GM12878 (cell line): ENCODE measurements around the gene EPHA5. TPM values are rescaled to one million over a fixed set of nuclear protein-coding genes. Genes with fewer than 3 reads are reported as not detected.

Experiments
- ATAC-seq: fragments of 200-7000 bp; cut with Tn5 transposase; 3 replicates; pipeline ENCODE4 v1.9.1; 2020; ENCODE audit warnings: mild to moderate bottlenecking, moderate library complexity
- BruUV-seq: library from RNA; stranded (reverse); fragments of 400-500 nt; replicated peaks from 2 replicates; lab custom pipeline; 2021; lab: Mats Ljungman, UMichigan
- CTCF ChIA-PET: fragments of 300-600 bp; sonication (Branson Sonifier 250); formaldehyde crosslinking; extraction: SDS; loops from one replicate; lab custom pipeline; 2021; ENCODE audit warnings: inconsistent platforms; lab: Yijun Ruan, JAX
- POLR2A ChIA-PET: fragments of 350-600 bp; formaldehyde crosslinking; extraction: SDS; loops from one replicate; lab custom pipeline; 2021; ENCODE audit warnings: inconsistent platforms; lab: Charles Lee
- RAD21 ChIA-PET: fragments of 300-600 bp; sonication (Branson Sonifier 250); formaldehyde crosslinking; loops from one replicate; lab custom pipeline; 2023; ENCODE audit warnings: antibody characterized with exemption; ENCODE audit not compliant: unreplicated experiment; lab: Charles Lee
- SMC1A ChIA-PET: fragments of 300-600 bp; sonication (Branson Sonifier 250); formaldehyde crosslinking; loops from one replicate; lab custom pipeline; 2023; ENCODE audit not compliant: unreplicated experiment, uncharacterized antibody; lab: Charles Lee
- DNase-seq: peaks from one replicate; pipeline ENCODE4 v3.0.0-alpha.2; 2011; ENCODE audit warnings: low read depth, low spot score
- FAIRE-seq: peaks from 3 replicates; lab custom pipeline; 2011; peaks lifted over from hg19 to GRCh38; lab: Jason Lieb, UNC
- H2AFZ ChIP-seq: 2 replicates; pipeline ENCODE4 v1.6.0; 2011; ENCODE audit warnings: low read depth, low read length, control low read depth; ENCODE audit not compliant: control insufficient read depth
- H3K27ac ChIP-seq: 2 replicates; pipeline ENCODE4 v1.5.1; 2011; ENCODE audit warnings: control low read depth; ENCODE audit not compliant: control insufficient read depth, insufficient read depth
- H3K27me3 ChIP-seq, 2 experiments: replicated peaks in 1 of 2; 2 replicates each; pipeline versions ENCODE4 v1.6.0 to v1.6.1; 2011; ENCODE audit warnings: low read length in 1 of 2; ENCODE audit not compliant: control insufficient read depth in 2 of 2, insufficient read depth in 2 of 2
- H3K36me3 ChIP-seq, 2 experiments: 2 replicates each; pipeline ENCODE4 v1.5.1; 2011; ENCODE audit warnings: low read length in 1 of 2; ENCODE audit not compliant: control insufficient read depth in 2 of 2, insufficient read depth in 2 of 2
- H3K4me1 ChIP-seq: 2 replicates; pipeline ENCODE4 v1.6.1; 2011; ENCODE audit warnings: mild to moderate bottlenecking, low read length, moderate library complexity, mixed read lengths; ENCODE audit not compliant: control insufficient read depth, insufficient read depth
- H3K4me2 ChIP-seq: 2 replicates; pipeline ENCODE4 v1.6.0; 2011; ENCODE audit warnings: control low read depth; ENCODE audit not compliant: control insufficient read depth, insufficient read depth
- H3K4me3 ChIP-seq: fragments of 200-600 bp; sonication (generic); 2 replicates; pipeline ENCODE4 v1.5.1; 2016
- H3K79me2 ChIP-seq: 2 replicates; pipeline ENCODE4 v1.6.0; 2011; ENCODE audit warnings: low read length; ENCODE audit not compliant: control insufficient read depth, insufficient read depth
- H3K9ac ChIP-seq: 2 replicates; pipeline ENCODE4 v1.8.0; 2011; ENCODE audit warnings: low read length, control low read depth, mixed read lengths; ENCODE audit not compliant: control insufficient read depth, insufficient read depth
- H3K9me3 ChIP-seq: replicated peaks from 3 replicates; pipeline ENCODE4 v1.5.1; 2011; ENCODE audit warnings: mild to moderate bottlenecking, low read length; ENCODE audit not compliant: control insufficient read depth, insufficient read depth
- H4K20me1 ChIP-seq: 2 replicates; pipeline ENCODE4 v1.6.0; 2011; ENCODE audit not compliant: control insufficient read depth, insufficient read depth
- BRCA1 ChIP-seq: IDR thresholded peaks from 2 replicates; pipeline ENCODE4 v1.6.1; 2011; ENCODE audit warnings: low read depth, low read length, improper control_type of control experiment
- EED ChIP-seq: sonication (generic); IDR thresholded peaks from 2 replicates; pipeline ENCODE4 v1.6.1; 2016; ENCODE audit warnings: antibody characterized with exemption, low read depth
- EP300 ChIP-seq, 2 experiments: fragments of 150-350 bp in 1 of 2; IDR thresholded peaks; 2 replicates each; pipeline ENCODE4 v1.6.1; 2011 to 2012; ENCODE audit warnings: low read depth in 2 of 2, low read length in 2 of 2, borderline replicate concordance in 1 of 2, improper control_type of control experiment in 1 of 2, inconsistent platforms in 1 of 2; ENCODE audit not compliant: control insufficient read depth in 1 of 2
- FOS ChIP-seq: IDR thresholded peaks from 3 replicates; pipeline ENCODE4 v1.6.1; 2011; ENCODE audit warnings: borderline replicate concordance; ENCODE audit not compliant: insufficient read length; ENCODE audit errors: extremely low read depth
- IRF5 ChIP-seq: fragments of 450-650 bp; IDR thresholded peaks from 2 replicates; pipeline ENCODE4 v1.6.1; 2017; ENCODE audit warnings: borderline replicate concordance
- JUNB ChIP-seq: IDR thresholded peaks from 2 replicates; pipeline ENCODE4 v1.6.1; 2016; ENCODE audit warnings: antibody characterized with exemption, mild to moderate bottlenecking
- NBN ChIP-seq: fragments of 450-650 bp; IDR thresholded peaks from 2 replicates; pipeline ENCODE4 v1.6.1; 2016
- NRF1 ChIP-seq: conservative IDR thresholded peaks from 2 replicates; pipeline ENCODE4 v1.6.1; 2011; ENCODE audit warnings: mild to moderate bottlenecking, low read depth, low read length, improper control_type of control experiment
- POU2F2 ChIP-seq: IDR thresholded peaks from 3 replicates; pipeline ENCODE4 v1.6.1; 2011; ENCODE audit warnings: low read depth, mild to moderate bottlenecking, low read length, borderline replicate concordance
- SREBF2 ChIP-seq: IDR thresholded peaks from 2 replicates; pipeline ENCODE4 v1.6.1; 2012; ENCODE audit warnings: mild to moderate bottlenecking, low read length
- STAT3 ChIP-seq: IDR thresholded peaks from 2 replicates; pipeline ENCODE4 v1.6.1; 2011; ENCODE audit warnings: low read depth, low read length, improper control_type of control experiment
- TAF1 ChIP-seq: IDR thresholded peaks from 2 replicates; pipeline ENCODE4 v1.6.1; 2011; ENCODE audit warnings: mild to moderate bottlenecking, low read depth, low read length, borderline replicate concordance
- TBL1XR1 ChIP-seq: IDR thresholded peaks from 2 replicates; pipeline ENCODE4 v1.6.1; 2012; ENCODE audit warnings: low read depth, low read length, improper control_type of control experiment
- YY1 ChIP-seq: IDR thresholded peaks from 2 replicates; pipeline ENCODE4 v1.6.1; 2011; ENCODE audit warnings: low read depth, mild to moderate bottlenecking, low read length
- ZBTB11 ChIP-seq: fragments of 450-650 bp; formaldehyde crosslinking; IDR thresholded peaks from 2 replicates; pipeline ENCODE4 v1.5.0; 2022; ENCODE audit warnings: mild to moderate bottlenecking, missing genetic modification characterization
- ZNF274 ChIP-seq: IDR thresholded peaks from one replicate; pipeline ENCODE4 v1.8.0; 2011; ENCODE audit not compliant: insufficient read length, insufficient read depth
- WGBS: methylation state at CpG from one replicate; pipeline ENCODE4 v1.1.6; 2016; ENCODE audit warnings: low lambda C conversion rate; ENCODE audit not compliant: insufficient replicate concordance, insufficient coverage; ENCODE audit errors: missing lambda C conversion rate; 5-methylcytosine and 5-hydroxymethylcytosine counted together
- in situ Hi-C: fragments of 300-500 bp; cut with MboI; formaldehyde crosslinking; loops from 9 replicates; pipeline ENCODE4 v1.14.3; 2018; ENCODE audit warnings: mixed read lengths
- intact Hi-C: fragments of 100-400 bp; cut with micrococcal nuclease; formaldehyde crosslinking; loops from one replicate; pipeline ENCODE4 v1.14.2; 2022; ENCODE audit not compliant: unreplicated experiment
- polyA plus RNA-seq, 11 experiments: library from polyadenylated mRNA; depleted of rRNA in 4 of 11; unstranded in 6 of 11; stranded (reverse) in 5 of 11; fragments of >200 nt; fragmentation: Nextera tagmentation in 4 of 11; fragmentation: Illumina TruSeq in 1 of 11; extraction: Ambion mirVana in 4 of 11; extraction: Trizol in 1 of 11; gene quantifications; 1 replicate in 1 of 11; 2 replicates in 10 of 11; pipeline versions ENCODE4 v1.2.1 to v1.2.3, GENCODE V29; 2011 to 2016; ENCODE audit warnings: inconsistent platforms in 2 of 11, missing spikeins in 2 of 11, low read depth in 1 of 11
- total RNA-seq, 4 experiments: library from RNA; depleted of rRNA in 3 of 4; stranded (reverse); fragments of >200 nt in 3 of 4; fragmentation: Illumina TruSeq in 1 of 4; extraction: Trizol in 1 of 4; gene quantifications; 2 replicates each; pipeline versions ENCODE4 v1.2.1 to v1.2.3, GENCODE V29; 2013 to 2021

The EPHA5 gene
- total and polyA plus RNA-seq, 10 of the 15 experiments (the other 5 are each of a cell fraction or from before 2014, with no cell fraction given) = not detected

DNA sequence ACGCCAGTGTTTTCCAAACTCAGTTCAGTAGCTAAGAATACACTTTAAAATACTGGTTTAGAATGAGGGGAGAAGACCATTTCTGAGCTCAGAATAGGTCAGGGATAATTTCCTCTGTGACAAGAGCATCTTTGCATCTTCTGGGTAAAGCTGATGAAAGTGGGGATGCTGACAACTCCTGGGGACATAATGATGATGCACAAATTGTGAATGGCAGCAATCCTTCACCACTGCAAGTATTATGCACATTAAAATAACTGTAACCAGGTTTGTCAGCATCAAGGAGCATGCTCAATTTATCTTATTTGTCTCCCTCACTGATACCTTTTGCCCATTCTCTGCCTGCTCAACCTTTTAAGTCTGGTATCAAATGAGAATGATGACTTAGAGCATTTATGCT is 248.2 kb downstream of the EPHA5 start:
- RAD21 ChIA-PET = no interaction called here
- Histone ChIP-seq H3K9ac (no peak overlapping the region), H3K4me3 (no peak overlapping the region), H2AFZ (no peak overlapping the region), H3K9me3 (no peaks in the 10 kb centered on the region), H4K20me1 (no peaks in the 10 kb centered on the region), H3K4me1 (no peaks in the 10 kb centered on the region), H3K27me3 (no peaks in the 10 kb centered on the region), H3K79me2 (no peaks in the 10 kb centered on the region), H3K4me2 (no peak overlapping the region)
- no peak for ATAC-seq
- DNase-seq = no peak
- 0% methylated on average over 1 of the region's 1 CpG for WGBS
- intact Hi-C loops = no loop called here
- CTCF ChIA-PET = no interaction called here
- FAIRE-seq = no peak
- TF ChIP-seq BRCA1 (no peak), ZBTB11 (CRISPR knock-in tag) (no peak), TBL1XR1 (no peak), ZNF274 (no peak)
- TF ChIP-seq, all 136 proteins: peak for 0
- no peaks in the 10 kb centered on the region for H3K36me3 ChIP-seq
- in situ Hi-C loops = no loop called here
- ChIA-PET POLR2A (no interaction called here), SMC1A (no interaction called here)
- no peak overlapping the region for H3K27ac ChIP-seq
- BruUV-seq = no TSS peak

- no peaks in the 10 kb centered on the region for H4K20me1 ChIP-seq
- H3K27ac ChIP-seq = no peak overlapping the region
- ChIA-PET RAD21 (no interaction called here), POLR2A (no interaction called here), SMC1A (no interaction called here), CTCF (no interaction called here)
- no peaks in the 10 kb centered on the region for H3K79me2 ChIP-seq
- DNase-seq (no peak), FAIRE-seq (no peak), ATAC-seq (no peak)
- no peak overlapping the region for H3K9ac ChIP-seq
- H3K36me3 ChIP-seq = no peaks in the 10 kb centered on the region
- H3K4me2 ChIP-seq = no peak overlapping the region
- no peak overlapping the region for H3K4me3 ChIP-seq
- H3K27me3 ChIP-seq = no peaks in the 10 kb centered on the region
- H2AFZ ChIP-seq = no peak overlapping the region
- no peaks in the 10 kb centered on the region for H3K9me3 ChIP-seq
- in situ Hi-C loops = no loop called here
- BruUV-seq = no TSS peak
- no peaks in the 10 kb centered on the region for H3K4me1 ChIP-seq
- intact Hi-C loops = no loop called here
- TF ChIP-seq EED (no peak), SREBF2 (no peak), POU2F2 (no peak), TAF1 (no peak), JUNB (no peak), IRF5 (no peak), EP300 (IDR thresholded peaks at IDR 0.05; ENCODE audit: borderline replicate concordance in 1 of 2, control insufficient read depth in 1 of 2, low read depth in 2 of 2, low read length in 2 of 2) (no peak), STAT3 (no peak), NRF1 (no peak), FOS (no peak), YY1 (no peak), NBN (no peak)
These were observed 250.3 kb downstream of the EPHA5 start for GRCh38 chr4:65420036-65420435.
